Measurements from ENCODE around the gene PPP1R26. TPM values are rescaled to one million over a fixed set of nuclear protein-coding genes. Genes with fewer than 3 reads are reported as not detected.

Gene PPP1R26
- total and polyA plus RNA-seq, 2 of the 13 experiments (the other 11 are each of a cell fraction or from before 2014, with no cell fraction given): 8.6 to 11.6 TPM

- TF ChIP-seq ZNF646 (CRISPR knock-in tag; IDR thresholded peaks at IDR 0.05) (no peak), ZMYM2 (CRISPR knock-in tag; IDR thresholded peaks at IDR 0.05) (0 out of 2 replicates have a peak, but pooled peaks have one; percentile 24), HOXA7 (CRISPR knock-in tag; IDR thresholded peaks at IDR 0.05) (no peak), ZNF670 (CRISPR knock-in tag; IDR thresholded peaks at IDR 0.05; ENCODE audit: borderline replicate concordance) (peak; percentile 47; the same call in 1 of the 2 replicates), NFRKB (IDR thresholded peaks at IDR 0.05) (no peak), TSC22D2 (CRISPR knock-in tag; IDR thresholded peaks at IDR 0.05; ENCODE audit: borderline replicate concordance) (no peak), YEATS4 (CRISPR knock-in tag; IDR thresholded peaks at IDR 0.05; ENCODE audit: borderline replicate concordance) (peak; percentile 51; the same call in 1 of the 2 replicates), NFIC (IDR thresholded peaks at IDR 0.05; ENCODE audit: low read length) (no peak), RFXAP (CRISPR knock-in tag; IDR thresholded peaks at IDR 0.05; ENCODE audit: borderline replicate concordance) (0 out of 2 replicates have a peak, but pooled peaks have one; percentile 10), PLSCR1 (CRISPR knock-in tag; IDR thresholded peaks at IDR 0.05; ENCODE audit: borderline replicate concordance) (no peak), GATAD2A (CRISPR knock-in tag; IDR thresholded peaks at IDR 0.05) (0 out of 2 replicates have a peak, but pooled peaks have one; percentile 43), ZC3H4 (CRISPR knock-in tag; IDR thresholded peaks at IDR 0.05; ENCODE audit: borderline replicate concordance) (no peak), ASH2L (IDR thresholded peaks at IDR 0.05; ENCODE audit: insufficient read length, low read depth, low read length) (peak; percentile 12), ZBTB26 (CRISPR knock-in tag; IDR thresholded peaks at IDR 0.05; ENCODE audit: borderline replicate concordance) (no peak), MAFK (conservative IDR thresholded peaks at IDR 0.05 in 1 of 2, IDR thresholded peaks at IDR 0.05 in 1 of 2; ENCODE audit: low read length in 2 of 2) (no peak), GRHL1 (CRISPR knock-in tag; conservative IDR thresholded peaks at IDR 0.05) (no peak), ZNF746 (CRISPR knock-in tag; IDR thresholded peaks at IDR 0.05) (no peak), ZSCAN20 (CRISPR knock-in tag; IDR thresholded peaks at IDR 0.05; ENCODE audit: borderline replicate concordance) (no peak), ZNF264 (CRISPR knock-in tag; IDR thresholded peaks at IDR 0.05) (no peak), MXD3 (CRISPR knock-in tag; IDR thresholded peaks at IDR 0.05) (no peak)
These were observed 11.4 kb downstream of the PPP1R26 start (continued) for GRCh38 chr9:135490980-135491464.

Data from HepG2 (cell line).